ENCODE data around the gene DIMT1.
A peak's percentile ranks its signal among the peaks of the same experiment; 100 is the strongest.

DIMT1 gene

GRCh38 chr5:62403411-62404250 lies at the start of gene DIMT1:
TSS of gene DIMT1 (minus strand) at chr5:62403905. CDS start at chr5:62403772, 133 bp downstream.
- peak; percentile 98 for DNase-seq (ENCODE audit: low spot score)

- DNase-seq (ENCODE audit: low spot score), result no peak
Measured at GRCh38 chr5:62450259-62450658, 46.6 kb upstream of the DIMT1 start.

DNA sequence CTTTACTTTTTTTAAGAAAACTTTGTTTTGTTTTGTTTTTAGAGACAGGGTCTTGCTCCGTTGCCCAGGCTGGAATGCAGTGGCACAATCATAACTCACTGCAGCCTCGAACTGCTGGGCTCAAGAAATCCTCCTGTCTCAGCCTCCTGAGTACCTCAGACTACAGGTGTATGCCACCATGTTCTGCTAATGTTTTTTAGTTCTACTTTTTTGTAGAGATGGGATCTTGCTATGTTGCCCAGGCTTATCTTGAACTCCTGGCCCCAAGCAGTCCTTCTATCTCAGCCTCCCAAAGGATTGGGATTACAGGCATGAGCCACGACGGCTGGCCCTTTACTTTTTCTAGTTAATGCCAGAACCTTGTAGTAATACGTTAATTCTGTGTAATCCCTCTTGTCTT lies 44.8 kb upstream of the DIMT1 start:
- DNase-seq (ENCODE audit: low spot score), result no peak

- no peak for DNase-seq (ENCODE audit: low spot score)
Measured at GRCh38 chr5:62432621-62433064, 28.9 kb upstream of the DIMT1 start.

- no peak for DNase-seq (ENCODE audit: low spot score)
Measured at GRCh38 chr5:62431735-62432620, 28.3 kb upstream of the DIMT1 start.

GRCh38 chr5:62424763-62425162 lies 21.1 kb upstream of the DIMT1 start:
- DNase-seq (ENCODE audit: low spot score), result no peak

- DNase-seq (ENCODE audit: low spot score), result no peak
Measured at GRCh38 chr5:62421414-62421813, 17.7 kb upstream of the DIMT1 start.

GRCh38 chr5:62419609-62420008 lies 15.9 kb upstream of the DIMT1 start:
- DNase-seq (ENCODE audit: low spot score), result no peak

DNA sequence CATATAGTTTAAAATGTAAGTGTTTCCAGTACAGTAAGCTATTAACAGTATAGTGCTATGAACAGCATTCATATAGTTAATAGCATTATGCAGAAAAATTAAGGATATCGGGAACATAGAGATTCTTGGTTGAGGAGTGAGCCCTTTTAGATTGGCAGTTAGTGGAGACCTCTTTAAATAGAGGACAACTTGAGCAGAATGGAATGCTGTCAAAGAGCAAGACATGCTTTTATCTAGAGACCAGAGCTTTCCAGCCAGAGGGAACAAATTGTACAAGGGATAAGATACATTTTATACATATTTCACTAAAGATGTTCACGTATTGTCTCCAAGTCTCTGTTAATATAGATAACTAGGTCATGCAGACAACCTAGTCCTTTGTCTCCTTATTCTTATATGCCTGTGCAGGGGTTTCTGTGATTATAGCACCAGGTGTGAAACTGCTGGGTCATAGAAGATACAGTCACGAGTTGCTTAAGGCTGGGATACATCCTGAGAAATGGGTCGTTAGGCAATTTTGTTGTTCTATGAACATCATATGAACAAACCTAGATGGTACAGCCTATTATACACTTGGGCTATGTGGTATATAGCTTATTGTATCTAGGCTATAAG lies 14.9 kb upstream of the DIMT1 start:
- no peak for DNase-seq (ENCODE audit: low spot score)

DNA sequence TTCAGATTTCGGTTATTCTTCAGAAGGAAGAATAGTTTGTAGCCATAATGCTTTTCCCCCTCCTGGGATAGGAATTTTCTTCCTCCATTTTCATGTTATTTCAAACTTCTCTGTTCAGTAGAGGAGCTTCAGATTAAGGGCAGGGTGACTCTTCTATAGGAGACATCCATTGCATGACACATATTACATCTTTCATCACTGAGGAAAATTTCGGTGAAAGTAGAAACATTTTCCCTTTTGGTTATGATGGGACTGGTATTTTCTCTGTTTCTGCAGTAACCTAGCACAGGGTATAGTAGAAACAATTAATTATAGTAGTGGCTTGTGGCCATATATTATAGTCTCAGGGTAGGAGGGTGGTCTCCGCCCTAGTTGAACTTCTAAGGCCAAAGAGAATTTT lies 10.0 kb upstream of the DIMT1 start:
- no peak for DNase-seq (ENCODE audit: low spot score)

DNA sequence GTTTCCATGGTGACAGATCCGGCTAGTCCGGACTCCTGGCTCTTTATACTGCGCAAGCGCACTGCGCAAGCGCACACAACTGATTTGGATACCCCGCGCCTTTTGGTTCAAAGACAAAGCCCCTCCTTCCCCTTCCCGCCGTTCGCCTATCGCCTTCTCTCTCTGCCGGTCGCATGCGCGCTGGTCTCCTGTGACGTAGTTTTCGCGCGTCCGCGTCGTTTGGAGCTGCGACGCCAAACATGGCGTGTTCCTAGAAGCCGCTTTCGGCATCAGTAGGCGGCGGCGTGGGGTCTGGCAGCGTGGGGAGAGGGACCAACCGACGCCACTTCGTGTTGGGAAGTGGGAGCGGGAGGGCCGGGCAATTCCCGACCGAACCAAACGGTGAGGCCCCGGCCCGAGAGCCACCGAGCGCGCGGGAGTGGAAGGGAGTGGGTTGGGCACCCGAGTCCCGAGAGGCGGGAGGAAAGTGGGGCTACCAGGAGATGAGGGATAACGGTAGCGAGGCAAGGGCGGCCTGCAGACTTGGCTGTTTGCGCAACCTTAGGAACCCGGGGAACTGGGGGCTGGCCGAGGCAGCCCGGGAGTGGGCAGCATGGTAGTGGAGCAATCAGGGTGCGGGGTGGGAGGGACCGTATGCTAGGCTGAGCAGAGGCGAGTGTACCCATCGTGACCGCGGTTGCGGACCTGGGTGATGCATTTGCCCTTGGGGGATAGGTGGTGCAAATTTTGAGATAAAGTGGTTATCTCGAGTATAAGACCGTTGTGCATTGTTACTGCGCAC lies 9.0 kb upstream of the DIMT1 start, which contains the start of gene IPO11:
Gene IPO11, plus strand, starts transcription at position 215 of the 781 bp plus-strand sequence. CDS start 24,517 bp downstream, outside the sequence.
- peak; percentile 99 for DNase-seq (ENCODE audit: low spot score)

DNA sequence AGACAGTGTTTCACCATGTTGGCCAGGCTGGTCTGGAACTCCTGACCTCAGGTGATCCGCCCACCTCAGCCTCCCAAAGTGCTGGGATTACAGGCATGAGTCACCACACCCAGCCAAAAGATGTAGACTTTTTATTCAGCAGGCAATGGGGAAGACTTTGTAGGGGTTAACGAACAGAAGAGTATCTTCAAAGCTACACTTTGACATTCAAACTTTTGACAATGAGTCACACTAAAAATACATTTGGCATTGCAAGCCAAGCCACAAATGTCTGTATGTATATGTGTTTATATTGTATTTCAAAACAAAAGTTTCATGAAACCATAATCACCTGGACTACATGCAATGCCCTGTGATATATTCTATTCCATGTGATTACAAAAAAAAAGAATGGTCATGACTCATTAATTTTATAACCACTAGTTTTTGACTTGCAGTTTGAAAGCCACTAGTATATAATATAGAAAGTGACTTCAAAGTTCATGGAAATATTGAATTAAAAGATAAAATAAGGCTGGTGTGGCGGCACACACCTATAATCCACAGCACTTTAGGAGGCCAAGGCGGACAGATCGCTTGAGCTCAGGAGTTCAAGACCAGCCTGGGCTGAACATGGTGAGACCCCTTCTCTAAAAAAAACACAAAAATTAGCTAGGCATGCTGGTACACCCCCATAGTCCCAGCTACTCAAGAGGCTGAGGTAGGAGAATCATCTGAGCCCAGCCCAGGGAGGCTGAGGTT lies 8.3 kb downstream of the DIMT1 start:
- no peak for DNase-seq (ENCODE audit: low spot score)

DNA sequence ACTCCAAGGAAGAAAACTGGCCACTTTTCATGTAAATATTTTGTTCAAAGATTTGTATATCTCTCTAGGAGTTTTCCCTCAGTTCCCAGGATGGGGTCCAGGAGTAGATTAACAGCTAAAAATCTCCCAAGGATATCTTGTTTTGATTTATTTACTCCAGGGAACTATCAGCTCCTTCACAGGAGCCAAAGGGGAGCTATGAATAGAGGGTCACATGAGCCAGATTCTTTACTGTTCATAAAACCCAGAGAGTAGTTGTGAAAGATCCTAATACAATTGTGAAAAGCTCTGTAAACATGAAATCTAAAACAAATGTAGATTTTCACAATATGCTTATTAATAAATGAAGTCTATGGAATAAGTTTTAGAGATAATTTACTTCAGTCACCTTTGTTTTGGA lies 16.9 kb downstream of the DIMT1 start:
- DNase-seq (ENCODE audit: low spot score), result no peak

DNA sequence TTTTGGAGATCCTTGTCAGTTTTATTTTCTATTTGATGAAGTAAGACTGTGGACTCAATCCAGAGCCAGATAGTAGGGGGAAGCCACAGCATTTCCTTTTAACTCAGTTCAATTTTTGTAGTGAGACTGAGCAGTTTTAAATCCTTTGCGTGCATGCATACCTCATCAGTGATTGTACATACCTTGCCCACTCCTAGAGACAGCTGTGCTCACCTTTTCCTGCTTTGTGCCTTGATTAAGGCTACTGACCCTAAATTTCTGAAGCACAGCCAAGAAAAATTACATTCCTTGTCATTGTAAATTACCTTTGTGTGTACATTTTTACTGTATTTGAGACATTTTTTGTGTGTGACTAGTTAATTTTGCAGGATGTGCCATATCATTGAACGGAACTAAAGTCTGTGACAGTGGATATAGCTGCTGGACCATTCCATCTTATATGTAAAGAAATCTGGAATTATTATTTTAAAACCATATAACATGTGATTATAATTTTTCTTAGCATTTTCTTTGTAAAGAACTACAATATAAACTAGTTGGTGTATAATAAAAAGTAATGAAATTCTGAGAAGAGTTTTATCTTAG lies 17.8 kb downstream of the DIMT1 start:
- no peak for DNase-seq (ENCODE audit: low spot score)

- DNase-seq (ENCODE audit: low spot score), result no peak
Measured at GRCh38 chr5:62385131-62385530, 18.6 kb downstream of the DIMT1 start.

DNA sequence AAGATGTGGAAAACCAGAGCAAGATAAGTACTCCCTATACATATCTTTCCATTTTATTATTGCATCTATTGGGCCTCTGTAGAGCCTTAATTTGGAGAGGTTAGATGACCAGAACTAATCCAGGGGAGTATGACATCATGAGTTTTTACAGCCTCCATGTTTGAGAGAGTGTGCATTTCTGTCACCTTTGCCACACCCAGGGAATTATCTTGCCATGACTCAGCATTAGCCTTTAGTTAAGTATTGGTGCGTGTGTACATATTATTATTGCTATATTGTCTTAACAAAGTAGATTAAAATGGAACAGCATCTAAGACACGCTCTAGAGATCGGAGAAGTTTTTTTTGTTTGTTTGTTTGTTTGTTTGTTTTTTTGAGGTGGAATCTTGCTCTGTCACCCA lies 27.6 kb downstream of the DIMT1 start:
- DNase-seq (ENCODE audit: low spot score), result no peak

DNA sequence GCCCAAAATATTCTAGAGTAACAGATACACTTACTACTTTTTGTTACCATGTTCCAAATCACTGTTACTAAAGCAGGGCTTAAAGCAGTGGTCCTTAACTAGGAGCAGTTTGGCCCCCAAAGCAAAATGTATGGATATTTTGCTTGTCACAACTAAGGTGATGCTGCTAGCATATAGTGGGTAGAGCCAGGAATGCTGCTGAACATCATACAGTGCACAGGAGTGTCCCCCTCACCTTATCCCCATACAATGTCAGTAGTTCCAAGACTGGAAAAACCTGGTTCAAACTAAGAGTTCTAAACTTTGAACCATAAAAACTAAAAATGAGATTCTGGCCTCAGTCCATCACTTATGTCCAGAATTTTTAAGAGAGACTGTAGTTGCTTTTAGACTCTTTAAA lies 28.1 kb downstream of the DIMT1 start:
- DNase-seq (ENCODE audit: low spot score), result no peak

- no peak for DNase-seq (ENCODE audit: low spot score)
Measured at GRCh38 chr5:62374090-62374489, 29.6 kb downstream of the DIMT1 start.

- DNase-seq (ENCODE audit: low spot score), result no peak
Measured at GRCh38 chr5:62373382-62373781, 30.3 kb downstream of the DIMT1 start.

- no peak for DNase-seq (ENCODE audit: low spot score)
Measured at GRCh38 chr5:62372600-62372999, 31.1 kb downstream of the DIMT1 start.
